Measurements from ENCODE around the gene CNTLN.
"Not testable (repeated sequence)": the region's sequence is repeated elsewhere in the genome, so short reads cannot be mapped to it uniquely, and the experiment has no call there.

The CNTLN gene

DNA sequence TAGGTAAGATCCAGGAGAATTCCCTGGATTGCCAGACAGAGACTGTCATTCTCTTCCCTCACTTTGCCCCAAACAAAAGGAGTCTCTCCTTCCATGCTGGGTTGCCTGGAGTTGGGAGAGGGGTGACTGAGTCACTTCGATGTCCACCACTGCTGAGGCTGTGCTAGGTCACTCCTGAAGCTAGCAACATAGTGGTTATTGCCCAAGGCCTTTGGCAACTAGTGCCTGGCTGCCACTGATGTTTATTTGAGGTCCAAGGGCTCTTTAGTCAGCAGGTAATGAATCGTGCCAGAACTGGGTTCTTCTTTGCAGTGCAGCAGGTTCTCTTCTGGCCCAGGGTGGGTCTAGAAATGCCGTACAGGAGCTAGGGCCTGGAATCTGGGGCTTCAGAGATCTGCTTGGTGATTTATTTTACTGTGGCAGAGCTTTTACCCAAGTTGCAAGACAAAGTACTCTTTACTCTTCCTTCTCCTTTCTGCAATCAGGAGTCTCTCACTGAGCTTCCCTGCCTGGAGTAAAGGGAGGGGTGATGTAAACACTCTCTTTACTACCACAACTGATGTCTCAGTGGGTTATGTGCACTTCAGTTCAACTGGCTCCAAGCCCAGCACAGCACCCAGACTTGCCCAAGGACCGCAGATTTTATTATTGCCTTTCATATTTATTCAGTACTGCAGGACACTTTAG is 288.3 kb downstream of the CNTLN start:
- no peak for DNase-seq

DNA sequence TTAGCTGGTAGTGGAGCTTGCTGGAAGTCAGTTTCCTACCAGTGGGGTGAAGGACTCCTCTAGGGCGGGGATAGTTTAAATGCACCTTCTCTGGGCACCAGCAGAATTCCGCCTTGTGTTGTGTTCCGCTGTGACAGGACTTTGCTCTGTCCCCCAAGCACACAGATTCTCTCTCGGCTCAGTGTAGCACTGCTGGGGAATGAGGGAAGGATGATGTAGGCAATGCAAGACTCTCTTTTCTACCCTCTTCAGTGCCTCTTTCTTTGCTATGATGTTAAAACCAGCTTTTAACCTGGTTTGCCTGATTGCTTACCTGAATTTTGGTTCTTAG is 288.8 kb downstream of the CNTLN start:
- no peak for DNase-seq

DNA sequence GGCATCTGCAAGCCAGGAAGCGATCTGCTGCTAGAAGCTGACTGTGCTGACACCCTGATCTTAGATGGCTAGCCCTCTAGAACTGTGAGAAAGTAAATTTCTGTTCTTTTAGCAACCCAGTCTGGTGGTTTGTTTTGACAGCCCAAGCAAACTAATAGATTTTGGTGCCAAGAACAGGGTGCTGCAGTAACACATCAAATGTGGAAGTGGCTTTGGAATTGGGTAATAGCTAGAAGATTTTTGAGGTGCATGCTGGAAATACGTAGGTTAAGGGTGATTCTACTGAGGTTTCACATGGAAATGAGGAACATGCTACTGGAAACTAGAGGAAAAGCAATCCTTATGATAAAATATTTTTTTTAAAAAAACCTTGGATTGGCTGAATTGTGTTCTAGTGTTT is 290.5 kb downstream of the CNTLN start:
- no peak for DNase-seq

DNA sequence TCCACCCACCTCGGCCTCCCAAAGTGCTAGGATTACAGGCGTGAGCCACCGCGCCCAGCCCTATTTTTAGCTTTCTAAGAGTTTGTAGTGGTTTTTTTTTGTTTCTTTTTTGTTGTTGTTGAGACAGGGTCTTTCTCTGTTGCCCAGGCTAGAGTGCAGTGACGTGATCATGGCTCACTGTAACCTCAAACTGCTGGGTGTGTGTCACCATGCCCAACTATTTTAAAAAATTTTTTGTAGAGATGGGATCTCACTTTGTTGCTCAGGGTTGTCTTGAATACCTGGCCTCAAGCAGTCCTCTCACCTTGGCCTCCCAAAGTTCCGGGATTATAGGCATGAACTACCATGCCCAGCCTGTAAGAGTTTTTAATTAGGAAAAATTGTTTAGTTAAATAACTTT is 298.7 kb downstream of the CNTLN start:
- DNase-seq, result no peak

DNA sequence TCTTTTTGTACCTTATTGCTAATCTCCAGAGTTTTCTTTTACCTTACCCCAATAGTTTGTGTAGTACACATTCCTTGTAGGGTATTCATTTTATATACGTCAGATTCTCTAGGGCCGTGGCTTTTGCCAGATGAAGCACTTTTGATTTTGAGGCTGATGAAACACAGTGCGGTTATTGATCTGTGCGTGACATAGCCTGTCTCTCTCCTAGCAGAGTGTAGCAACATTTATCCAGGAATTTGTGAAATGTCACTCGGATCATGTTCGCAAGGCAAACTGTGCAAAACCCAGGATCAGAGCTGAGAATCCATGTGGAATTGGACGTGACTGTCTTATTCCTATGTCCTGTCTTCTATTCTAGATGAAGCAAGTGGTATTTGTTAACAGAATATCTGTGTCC is 302.0 kb downstream of the CNTLN start:
- DNase-seq, result no peak

DNA sequence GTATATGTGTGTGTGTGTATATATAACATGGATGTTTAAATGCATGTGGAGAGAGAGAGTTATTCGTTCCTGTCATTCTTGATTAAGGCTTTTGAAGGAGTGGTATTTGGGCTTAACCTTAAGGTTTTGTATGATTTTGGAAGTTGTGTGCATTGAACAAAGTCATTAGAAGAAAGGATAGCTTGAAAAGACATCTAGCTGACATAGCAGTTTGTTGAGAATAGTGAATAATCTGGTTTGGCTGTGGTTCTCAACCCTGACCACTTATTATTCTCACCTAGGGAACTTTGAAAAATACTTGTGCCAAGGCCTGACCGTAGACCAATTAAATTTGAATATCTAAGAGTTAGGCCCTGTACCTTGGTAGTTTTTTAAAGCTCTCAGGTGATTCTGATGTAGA is 303.0 kb downstream of the CNTLN start:
- no peak for DNase-seq

DNA sequence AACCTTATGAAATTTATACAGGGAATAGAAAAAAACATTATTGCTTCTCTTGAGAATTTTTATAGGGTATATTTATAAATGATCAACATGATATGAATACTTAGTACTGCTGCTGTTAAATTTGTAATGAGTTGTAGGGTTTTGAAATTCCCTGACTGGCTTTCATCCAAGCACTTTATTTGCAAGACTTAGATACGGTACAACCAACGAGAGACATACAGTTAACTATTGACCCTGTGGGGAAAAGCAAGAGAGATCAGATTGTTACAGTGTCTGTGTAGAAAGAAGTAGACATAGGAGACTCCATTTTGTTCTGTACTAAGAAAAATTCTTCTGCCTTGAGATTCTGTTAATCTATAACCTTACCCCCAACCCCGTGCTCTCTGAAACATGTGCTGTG is 310.3 kb downstream of the CNTLN start:
- not testable (repeated sequence) for DNase-seq

DNA sequence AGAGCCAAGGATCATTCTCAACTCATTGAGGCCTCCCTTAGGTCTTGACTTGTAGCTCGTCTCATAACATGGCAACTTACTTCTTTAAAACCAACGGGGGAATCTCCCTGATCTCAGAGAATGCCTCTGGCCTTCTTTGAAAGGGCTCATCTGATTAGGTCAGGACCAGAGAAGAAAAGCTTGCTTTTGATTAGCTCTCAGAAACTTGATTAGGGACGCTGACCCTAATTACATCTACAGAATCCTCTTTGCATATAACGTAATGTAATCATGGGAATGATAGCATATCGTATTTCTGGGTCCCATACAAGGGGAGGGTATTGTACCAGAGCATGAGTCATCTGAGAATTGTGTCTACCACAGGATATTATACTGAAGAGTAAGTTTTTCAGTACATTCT is 318.9 kb downstream of the CNTLN start:
- DNase-seq, result no peak

DNA sequence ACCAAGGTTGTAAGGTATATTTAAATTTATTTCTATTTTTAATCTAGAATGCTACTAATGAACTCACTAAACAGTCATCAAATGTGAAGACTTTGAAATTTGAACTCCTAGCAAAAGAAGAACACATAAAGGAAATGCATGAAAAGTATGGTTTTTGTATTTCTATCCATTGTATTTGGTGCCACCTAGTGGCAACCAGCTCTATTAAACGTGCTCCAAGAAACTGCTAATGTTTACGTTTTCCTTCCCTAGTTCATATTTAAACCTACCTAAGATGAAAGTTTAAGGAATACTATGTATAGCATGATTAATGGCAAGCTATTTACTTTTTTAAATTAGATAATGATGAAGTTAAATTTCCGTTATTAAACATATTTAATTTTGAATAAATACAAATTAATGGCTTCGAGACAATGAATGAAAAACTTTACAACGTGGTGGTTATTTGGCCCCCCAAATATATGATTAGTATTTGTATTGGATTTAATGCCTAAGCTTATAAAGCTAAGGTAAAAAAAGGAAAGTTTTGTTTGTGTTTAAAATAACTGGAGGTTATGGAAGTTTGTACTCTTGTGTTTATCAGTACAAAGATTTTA is 328.1 kb downstream of the CNTLN start:
- peak in 1 of 5 experiments; percentile 25 for DNase-seq

DNA sequence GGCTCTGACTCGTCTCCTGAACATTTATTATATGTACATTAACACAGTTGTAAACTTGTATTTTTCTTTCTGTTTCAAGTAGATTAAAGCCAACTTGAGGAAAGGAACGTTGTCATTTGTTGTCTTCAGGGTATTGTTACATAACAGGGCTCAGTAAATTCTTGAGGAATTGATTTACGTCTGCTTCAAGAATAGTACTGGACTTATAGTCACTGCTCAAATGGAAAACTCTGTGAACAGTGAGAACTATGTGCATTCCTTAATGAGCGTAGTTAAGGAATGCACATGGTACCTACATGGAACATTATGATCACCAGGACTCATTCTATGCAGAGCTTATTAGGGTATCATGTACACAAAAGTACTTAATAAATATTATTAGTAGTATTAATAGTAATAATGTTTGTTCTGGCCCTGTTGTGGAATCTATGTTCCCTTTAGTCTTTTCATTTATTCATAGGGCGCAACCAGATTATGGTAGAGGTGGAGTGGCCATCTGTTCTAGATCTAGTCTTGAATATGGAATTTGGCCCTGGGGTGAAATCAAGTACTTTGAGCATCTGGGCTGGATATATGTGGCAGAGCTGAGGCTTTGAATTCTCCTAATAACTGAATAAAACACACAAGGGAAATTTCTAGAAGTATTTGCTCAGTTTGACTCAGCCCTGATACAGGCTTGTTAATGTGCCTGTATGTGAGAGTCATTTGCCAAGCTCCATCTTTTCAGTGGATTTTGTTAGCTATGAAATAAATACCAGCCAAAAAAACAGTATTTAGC is 335.4 kb downstream of the CNTLN start:
- no peak for DNase-seq

DNA sequence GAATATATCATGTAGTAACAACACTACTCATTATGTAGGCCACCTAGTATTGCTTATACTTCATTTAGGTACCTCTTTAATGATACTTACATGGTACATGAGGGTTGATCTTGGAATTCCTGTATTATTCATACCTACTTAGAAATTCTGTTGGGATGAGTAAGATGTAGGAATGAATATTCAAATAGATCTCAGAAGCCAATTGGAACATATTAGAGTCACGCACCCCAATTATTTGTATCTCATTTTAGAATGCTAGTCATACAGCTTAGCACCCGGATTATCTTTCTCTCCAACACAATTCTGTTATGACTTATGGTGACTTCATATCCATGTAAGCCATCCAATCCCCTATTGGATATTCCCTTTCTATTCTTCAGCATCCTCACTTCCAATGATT is 337.3 kb downstream of the CNTLN start:
- no peak for DNase-seq

DNA sequence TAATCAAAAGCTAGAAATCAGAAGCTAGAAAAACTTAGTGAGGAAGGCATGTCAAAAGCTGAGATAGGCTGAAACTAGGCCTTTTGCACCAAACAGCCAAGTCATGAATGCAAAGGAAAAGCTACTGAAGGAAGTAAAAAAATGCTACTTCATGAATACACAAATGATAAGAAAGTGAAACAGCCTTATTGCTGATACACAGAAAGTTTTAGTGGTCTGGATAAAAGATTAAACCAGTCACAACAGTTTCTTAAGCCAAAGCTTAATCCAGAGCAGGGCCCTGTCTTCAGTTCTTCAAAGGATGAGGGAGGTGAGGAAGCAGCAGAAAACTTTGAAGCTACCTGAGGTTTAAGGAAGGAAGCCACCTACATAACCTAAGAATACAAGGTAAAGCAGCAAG is 341.6 kb downstream of the CNTLN start:
- DNase-seq, result peak in 1 of 5 experiments; percentile 2

DNA sequence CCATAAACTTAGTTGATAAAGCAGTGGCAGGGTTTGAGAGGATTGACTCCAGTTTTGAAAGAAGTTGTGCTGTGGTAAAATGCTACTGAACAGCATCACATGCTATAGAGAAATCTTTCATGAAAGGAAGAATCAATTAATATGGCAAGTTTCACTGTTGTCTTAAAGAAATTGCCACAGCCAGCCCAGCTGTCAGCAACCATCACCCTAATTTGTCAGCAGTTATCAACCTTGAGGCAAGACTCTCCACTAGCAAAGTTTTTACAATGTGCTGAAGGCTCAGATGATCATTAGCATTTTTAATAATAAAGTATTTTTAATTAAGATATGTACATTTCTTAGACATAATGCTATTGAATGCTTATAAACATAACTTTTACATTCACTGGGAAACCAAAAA is 343.0 kb downstream of the CNTLN start:
- no peak for DNase-seq

DNA sequence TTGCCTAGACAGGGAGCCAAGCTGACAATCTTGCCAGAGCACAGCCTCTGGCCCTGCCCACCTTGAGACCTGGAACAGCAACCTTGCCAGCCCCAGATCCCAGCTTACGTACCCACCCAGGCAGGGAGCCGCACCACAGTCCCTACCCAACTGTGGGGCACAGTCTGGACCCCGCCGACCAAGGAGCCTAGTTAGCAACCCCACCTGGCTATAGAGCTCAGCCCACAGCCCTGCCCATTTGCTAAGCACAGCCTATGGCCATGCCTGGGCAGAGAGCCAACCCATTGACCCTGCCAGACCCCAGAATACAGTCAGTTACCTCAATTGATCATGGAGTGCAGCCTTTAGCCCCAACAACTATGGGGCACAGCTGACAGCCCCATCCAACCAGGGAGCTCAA is 346.1 kb downstream of the CNTLN start:
- DNase-seq, result no peak

DNA sequence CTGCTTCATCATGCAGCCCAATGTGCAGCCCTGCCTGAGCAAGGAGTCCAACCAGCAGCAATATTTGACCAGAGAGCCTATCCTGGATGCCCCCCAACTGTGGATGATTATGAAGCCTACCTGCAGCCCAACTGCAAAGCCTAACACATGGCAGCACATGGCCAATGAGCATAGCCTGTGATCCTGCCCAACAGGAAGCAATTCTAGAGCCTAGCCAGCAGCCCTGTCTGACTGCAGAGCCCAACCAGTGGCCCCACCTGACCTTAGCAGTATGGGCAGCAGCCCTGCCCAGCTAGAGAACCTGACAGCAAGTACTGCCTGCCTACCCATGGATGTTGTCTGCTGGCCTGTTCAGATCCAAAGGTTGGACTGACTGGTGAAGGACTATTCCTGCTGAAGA is 346.7 kb downstream of the CNTLN start:
- no peak for DNase-seq

DNA sequence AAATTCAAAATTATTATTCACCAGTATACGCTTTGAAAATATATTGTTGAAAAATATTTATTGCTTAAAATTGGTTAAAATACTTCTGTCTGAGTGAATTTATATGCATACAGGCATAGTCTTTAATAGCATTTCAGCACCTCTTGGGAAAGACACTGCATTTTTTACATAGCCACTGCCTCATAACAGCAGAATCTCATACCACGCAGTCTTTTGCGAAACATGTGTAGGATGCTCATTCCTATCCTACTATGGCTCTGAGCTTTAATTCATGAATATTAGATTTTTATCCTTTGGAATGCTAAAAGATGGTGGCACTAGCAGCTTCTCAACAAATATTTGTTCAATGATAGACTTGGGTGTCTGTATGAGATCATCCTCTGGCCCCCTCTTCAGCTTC is 350.1 kb downstream of the CNTLN start:
- DNase-seq, result no peak

DNA sequence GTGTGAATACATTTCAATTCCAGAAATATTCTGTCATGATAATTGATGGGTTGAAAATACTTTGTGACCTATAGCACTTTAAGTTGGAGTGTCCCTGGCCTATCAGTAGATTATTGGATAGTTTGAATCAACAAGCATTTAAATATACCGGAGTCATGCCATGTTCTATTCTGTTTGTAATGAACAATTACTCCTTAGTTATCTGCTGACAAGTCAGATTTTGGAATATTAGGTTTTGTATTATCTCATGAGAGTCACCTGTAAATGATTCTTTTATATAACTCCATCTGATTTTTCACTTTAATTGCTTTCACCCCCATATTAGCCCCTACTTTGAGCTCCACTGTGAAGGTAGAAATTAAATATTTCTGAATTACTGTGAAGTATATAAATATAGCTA is 351.6 kb downstream of the CNTLN start:
- DNase-seq, result no peak

DNA sequence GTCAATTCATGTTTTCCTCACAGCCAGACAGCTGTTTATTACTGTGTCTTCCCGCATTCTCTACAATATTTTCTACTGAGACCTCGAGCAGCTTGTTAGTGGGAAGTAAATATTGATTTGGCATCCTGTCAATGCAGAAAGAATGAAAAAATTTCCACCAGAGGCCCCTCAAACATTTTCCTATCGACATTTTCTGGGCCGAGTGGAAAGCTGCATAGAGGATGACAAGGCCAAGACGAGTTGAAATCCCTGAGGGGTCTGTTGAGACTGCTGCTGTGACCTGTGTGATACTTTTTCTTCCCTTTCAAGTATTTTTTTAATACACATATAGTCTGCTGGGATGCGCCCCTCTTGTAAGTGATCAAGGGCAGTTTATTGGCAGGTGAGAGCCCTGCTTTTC is 352.6 kb downstream of the CNTLN start:
- no peak for DNase-seq

DNA sequence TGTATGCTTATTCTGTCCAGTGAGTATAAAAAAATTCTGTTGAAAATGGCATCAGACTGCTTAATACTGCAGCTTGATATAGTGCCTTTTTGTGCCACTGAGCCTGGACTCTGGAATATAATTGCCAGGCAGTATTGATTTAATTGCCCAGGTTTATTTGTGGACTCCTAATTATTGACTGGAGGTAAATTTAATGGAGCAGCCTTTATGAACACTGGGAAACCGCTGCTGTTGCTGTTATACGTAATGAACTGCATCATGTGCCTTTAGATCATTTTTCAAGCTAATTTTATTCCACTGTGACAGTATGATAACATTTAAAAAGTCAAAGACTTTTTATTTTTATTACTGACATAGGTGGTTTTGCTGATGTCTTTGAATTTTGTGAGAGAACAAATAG is 353.8 kb downstream of the CNTLN start:
- DNase-seq, result no peak

DNA sequence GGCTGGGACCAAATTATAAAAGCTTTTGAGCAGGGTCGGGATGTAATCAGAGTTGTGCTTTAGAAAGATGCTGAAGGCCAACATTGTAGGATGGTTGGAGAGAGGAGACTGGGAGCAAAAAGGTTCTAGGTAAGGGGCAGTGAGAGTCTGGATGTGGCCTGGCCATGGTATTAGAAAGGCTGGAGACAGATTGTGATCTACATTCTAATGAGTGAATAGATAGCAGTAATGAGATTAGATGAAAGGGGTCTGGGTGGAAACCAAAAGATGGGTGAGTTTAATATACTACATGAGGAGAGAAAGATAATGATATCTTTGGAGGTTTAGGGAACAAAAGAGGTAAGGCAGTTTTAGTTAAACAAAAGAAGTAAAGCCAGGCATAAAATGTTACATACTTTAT is 355.3 kb downstream of the CNTLN start:
- no peak for DNase-seq

DNA sequence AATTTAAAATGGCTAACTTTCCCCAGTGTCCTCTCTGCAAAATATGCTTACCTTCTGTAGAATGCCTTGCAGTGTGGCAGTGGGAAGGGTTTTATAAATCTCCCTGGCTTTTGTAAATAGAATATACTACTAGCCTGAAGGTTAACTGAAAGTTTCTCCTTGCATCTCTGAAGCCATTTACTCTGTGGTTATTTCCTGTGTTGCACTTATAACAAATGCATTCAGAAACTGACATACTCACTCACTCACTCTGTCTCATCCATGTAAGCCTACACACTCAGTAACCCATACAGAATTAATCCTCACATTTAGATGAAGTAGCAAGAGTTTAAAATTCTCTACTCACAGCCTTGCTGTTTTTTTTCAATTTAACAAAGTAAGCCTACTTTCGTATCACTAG is 356.9 kb downstream of the CNTLN start:
- no peak for DNase-seq

DNA sequence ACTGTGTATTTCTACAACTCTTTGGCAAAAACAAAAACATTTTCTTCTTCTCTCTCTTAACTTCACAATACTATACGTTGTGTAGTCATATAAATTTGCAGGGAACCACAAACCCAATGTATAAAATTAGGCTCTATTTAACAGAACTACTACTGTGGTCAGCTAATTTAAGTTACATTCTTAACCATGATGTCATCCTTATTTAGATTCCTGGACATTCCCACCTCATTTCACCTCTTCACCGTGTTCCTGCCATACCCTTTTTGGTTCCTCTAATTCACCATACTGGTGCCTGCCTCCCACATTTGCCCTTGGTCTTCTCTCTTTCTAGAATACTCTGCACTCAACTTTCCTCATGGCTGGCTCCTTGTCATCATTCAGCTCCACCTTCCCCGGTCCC is 368.4 kb downstream of the CNTLN start:
- no peak for DNase-seq

DNA sequence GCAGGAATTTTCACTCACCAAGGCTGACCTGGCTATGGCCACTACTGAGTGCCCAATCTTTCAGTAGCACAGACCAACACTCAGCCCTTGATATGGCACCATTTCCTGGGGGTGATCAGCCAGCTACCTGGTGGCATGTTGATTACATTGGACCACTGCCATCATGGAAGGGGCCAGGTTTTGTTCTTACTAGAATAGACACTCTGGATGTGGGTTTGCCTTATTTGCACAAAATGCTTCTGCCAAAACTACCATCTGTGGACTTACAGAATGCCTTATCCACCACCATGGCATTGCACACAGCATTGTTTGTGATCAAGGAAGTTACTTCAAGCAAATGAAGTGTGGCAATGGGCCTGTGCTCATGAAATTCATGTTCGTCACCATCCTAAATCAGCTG is 374.3 kb downstream of the CNTLN start:
- DNase-seq, result no peak

DNA sequence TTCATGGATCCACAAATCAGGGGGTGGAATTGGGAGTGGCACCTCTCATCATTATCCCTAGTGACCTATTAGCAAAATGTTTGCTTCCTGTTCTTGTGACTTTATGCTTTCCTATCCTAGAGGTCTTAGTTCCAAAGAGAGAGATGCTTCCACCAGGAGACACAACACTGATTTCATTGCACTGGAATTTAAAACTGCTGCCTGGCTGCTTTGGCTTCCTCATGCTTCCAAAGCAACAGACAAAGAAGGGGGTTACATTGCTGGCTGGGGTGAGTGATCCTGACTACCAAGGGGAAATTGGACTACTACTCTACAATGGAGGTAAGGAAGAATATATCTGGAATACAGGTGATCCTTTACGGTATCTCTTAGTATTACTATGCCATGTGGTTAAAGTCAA is 374.9 kb downstream of the CNTLN start:
- DNase-seq, result no peak

DNA sequence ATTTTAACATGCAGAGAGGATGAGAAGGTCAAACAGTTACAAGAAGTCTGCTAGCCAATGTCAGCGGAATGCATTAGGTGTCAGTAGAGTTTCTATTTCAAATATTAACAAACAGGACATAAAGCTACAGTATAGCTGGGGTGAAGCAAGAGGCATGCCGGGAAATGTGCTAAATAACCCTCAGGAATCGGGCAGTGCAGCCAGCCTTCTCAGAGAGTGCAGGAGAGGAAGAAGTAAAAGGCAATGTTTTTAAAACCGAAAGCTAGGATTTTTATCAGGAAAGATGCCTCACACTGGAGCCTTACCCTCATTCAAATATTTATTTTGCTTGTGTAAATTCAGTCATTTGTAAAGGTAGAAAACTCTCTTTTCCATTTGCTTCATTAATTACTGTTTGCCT is 384.9 kb downstream of the CNTLN start:
- no peak for DNase-seq

Data from T-helper 2 cell (primary cell).